HFF-Myc (cell line): ENCODE measurements around the gene LCN10.

Experiments used
- DNase-seq: peaks from one replicate; pipeline ENCODE4 v3.0.0-alpha.2; 2011; ENCODE audit warnings: low read depth; ENCODE audit errors: extremely low read depth
- H3K4me3 ChIP-seq: replicated peaks from 2 replicates; pipeline ENCODE4 v1.5.1; 2011; ENCODE audit warnings: low read depth, mild to moderate bottlenecking, control low read depth, low read length
- CTCF ChIP-seq: IDR thresholded peaks from 2 replicates; pipeline ENCODE4 v1.5.1; 2012; ENCODE audit warnings: mild to moderate bottlenecking, low read depth, low read length, control low read depth; ENCODE audit errors: missing control alignments

The LCN10 gene

GRCh38 chr9:136776947-136777346 is 34.2 kb upstream of the LCN10 start:
- DNase-seq, result no peak
- TF ChIP-seq CTCF, result no peak
- H3K4me3 ChIP-seq, result no peak overlapping the region

GRCh38 chr9:136775191-136775590 is 32.5 kb upstream of the LCN10 start:
- no peak overlapping the region for H3K4me3 ChIP-seq
- no peak for DNase-seq
- TF ChIP-seq CTCF, result no peak

- no peak for TF ChIP-seq CTCF
- H3K4me3 ChIP-seq, result no peak overlapping the region
- no peak for DNase-seq
Measured at GRCh38 chr9:136774416-136775045, 31.8 kb upstream of the LCN10 start.

GRCh38 chr9:136773386-136774044 is 30.8 kb upstream of the LCN10 start:
- no peak for DNase-seq

GRCh38 chr9:136771907-136772415 is 29.2 kb upstream of the LCN10 start:
- no peak for DNase-seq
- no peak overlapping the region for H3K4me3 ChIP-seq
- TF ChIP-seq CTCF, result no peak

More at GRCh38 chr9:136773386-136774044, 30.8 kb upstream of the LCN10 start:
- H3K4me3 ChIP-seq, result no peak overlapping the region
- no peak for TF ChIP-seq CTCF

- no peak for DNase-seq
- H3K4me3 ChIP-seq, result no peak overlapping the region
- TF ChIP-seq CTCF, result peak; percentile 46
Measured at GRCh38 chr9:136769710-136770191, 27.0 kb upstream of the LCN10 start.
